NCI-H1048 (cell line): ENCODE results near the gene GPR62.
"Not testable (repeated sequence)": the region's sequence is repeated elsewhere in the genome, so short reads cannot be mapped to it uniquely, and the experiment has no call there.

Experiments used
- DNase-seq: peaks from one replicate; lab custom pipeline; 2025; lab: John Stamatoyannopoulos, UW

Gene GPR62

DNA sequence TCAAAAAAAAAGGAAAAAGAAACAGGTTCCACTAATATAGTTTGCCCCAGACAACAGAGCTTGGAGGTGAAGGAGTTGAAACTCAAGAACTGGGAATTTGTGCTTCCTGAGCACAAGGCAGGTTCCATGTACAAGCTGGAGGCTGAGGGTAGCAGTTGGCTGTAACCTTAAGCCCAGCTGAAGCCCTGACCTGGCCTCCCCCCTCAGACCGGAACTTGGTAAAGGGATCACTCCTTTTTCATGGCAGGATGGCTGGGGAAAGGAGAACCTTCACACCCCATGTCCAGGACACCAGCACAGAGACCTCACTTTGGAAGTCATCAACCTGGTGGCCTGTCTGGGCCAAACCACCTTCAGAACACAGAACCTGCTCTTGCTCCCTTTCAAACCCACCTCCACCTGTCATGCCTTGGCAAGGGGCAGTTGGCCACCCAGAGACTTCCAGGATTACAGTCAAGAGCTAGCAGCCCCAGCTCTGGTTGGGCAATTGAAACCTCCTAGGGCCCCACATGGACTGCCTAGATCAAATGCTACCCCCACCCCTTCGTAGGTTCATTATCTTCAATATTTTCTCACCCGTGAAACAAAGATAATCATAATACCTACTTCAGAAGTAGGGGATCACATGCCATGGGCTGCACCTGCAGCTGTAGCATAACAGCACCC lies 37.0 kb downstream of the GPR62 start:
- DNase-seq: no peak

DNA sequence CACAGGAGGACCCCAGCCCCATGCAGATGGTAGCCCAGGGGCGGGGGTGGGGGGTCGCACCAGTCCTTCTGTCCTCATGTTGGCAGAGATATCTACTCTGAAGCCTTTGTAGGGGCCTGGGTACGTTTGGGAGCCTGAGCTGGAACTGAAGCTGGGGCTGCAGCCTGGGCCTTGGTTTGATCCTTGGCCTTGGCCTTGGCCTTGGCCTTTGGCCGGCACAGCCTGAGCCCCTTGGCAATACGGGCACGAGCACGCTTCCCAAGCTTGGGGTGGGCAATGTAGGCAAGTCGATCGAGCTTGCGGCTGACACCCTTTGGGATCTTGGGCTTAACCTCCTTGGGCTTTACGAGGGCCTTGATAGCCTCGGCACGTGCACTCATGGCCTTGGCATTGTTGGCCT lies 38.5 kb downstream of the GPR62 start:
- DNase-seq: not testable (repeated sequence)

DNA sequence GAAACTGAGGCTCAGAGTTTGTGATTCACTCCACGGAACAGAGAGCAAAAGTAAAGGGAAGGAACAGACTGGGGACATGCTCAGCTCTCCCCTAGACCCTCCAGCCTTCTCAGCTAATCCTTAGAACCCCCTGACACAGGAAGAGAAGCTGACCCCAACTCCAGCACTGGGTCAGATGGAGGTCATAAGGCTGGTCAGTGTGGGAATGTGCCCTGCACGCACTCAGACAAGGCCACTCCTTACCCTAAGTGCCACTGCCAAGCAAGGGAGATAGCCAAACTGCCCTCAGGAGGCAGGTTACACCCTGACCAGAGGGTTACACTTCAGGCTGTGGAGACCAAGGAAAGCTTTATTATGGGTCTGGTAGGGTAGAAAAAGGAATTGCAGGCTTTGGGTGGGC lies 39.3 kb downstream of the GPR62 start:
- no peak for DNase-seq

DNA sequence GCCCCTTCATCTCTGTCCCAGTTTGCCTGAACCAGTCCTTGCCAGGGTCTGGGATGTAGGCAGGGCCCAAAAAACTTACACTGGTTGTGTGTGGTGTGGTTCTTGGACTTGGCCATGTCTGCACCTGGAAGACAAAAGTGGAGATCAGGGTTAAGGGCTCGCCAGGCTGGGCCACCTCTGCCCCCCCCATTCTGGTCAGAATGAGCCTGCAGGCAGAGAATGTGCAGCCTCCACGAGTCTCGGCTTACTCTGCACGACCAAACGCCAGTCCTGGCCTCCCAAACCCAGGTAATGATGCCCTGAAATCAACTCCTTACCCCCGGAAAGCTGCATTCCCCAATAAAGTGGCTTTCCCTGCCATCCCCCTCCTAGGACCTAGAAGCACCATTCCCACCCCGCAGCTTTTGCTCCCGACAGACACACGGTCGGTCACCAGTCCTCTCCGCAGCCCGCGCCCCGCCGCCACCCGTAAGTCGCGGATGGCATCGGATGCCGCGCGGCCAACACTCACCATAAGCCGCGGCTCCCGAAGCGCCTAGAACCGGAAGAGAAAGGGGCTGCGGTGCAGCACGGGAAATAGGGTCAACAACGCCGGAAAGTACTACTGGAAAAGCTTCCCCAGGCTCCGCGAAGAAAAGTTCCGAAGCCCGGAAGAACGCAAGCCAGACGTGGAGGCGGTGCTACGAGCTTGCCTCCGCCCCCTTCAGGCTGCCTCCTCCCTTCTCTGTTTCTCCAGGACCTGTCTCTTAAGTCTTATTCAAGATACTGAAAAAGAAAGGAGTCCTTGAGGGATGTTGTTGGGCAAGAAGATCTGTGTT lies 40.4 kb downstream of the GPR62 start, which contains the start of gene RPL29:
RPL29 (minus strand) TSS at position 550 of the 818 bp plus-strand sequence; CDS start at position 116, 434 bp downstream.
- DNase-seq: peak; percentile 87

DNA sequence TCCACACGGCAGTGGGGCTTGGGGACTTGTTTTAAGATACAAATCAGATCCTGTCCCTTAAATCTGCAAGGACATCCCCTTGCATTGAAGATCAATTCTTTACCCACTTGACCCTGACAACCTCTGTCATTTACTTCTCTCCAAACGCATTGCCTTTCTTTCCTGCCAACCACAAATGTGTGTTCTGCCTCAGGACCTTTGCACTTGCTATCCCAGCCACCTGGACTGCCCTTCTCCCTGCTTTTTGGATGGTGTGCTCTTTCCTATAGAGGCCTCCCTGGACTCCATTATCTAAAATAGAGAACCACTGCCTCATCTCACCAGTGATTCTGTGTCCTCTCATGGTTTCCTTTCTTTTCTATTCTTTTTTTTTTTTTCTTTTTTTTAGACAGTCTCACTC lies 42.0 kb downstream of the GPR62 start:
- no peak for DNase-seq

DNA sequence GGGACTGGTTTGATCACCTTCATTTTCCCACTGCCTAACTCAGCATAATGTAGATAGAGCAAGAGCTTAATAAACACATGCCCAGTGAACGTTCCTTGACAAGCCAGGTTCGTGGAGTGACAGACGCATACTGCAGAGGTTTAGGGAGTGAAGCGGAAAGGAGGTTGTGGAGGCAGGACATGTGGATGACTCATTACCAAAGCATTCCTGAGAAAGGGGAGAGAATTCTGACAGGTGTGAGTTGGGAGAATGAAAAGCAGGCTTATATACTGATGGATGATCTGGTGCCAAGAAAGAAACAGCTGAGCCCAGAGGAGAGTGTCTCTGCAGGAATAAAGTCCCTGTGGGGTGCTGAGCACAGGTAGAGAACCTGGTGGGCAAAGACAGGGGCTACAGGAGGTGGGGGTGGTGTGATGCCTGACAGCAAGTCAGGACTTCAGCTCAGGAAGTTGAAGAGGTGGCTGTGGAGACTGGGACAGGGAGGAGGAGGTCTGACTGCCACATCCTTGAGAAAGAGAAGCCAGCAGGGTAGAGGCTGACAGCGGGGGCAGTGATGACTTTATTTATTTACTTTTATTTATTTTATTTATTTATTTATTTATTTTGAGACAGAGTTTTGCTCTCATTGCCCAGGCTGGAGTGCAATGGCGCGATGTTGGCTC lies 42.9 kb downstream of the GPR62 start:
- no peak for DNase-seq

DNA sequence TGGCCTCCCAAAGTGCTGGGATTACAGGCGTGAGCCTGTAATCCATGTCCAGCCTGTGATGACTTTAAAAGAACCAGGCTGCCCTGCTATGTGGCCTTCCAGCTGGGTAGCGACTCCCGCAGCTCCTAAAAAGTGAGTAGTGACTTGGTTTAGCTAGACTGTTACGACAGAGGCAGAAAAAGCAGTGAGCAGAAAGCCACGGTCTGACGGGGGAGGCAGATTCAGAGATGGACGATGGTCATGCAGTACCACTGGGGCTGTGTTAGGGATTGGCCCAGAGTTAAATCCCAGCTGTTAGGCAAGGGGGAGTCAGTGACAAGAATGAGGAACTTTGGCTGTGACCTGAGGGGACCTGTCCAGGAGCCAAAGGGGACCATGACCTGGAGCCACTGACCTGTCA lies 43.6 kb downstream of the GPR62 start:
- DNase-seq: no peak

DNA sequence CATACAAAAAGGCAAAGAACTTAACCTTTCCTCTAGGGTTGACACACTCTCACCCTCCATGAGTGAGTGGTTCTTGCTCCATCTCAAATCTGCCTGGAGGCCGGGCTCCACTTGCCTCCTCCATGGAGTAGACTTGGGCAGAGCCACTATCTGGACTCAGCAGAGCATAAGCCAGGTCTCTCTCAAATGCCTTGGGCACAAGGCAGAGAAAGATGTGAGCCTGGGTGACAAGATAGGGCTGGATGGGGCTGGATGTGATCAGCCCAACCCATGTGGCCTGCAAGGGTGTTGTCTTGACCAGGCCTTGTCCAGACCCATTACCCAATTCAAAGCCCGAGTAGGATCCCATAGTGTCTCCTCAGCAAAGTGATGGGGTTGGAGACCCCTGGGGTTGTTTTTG lies 44.7 kb downstream of the GPR62 start:
- DNase-seq: no peak

DNA sequence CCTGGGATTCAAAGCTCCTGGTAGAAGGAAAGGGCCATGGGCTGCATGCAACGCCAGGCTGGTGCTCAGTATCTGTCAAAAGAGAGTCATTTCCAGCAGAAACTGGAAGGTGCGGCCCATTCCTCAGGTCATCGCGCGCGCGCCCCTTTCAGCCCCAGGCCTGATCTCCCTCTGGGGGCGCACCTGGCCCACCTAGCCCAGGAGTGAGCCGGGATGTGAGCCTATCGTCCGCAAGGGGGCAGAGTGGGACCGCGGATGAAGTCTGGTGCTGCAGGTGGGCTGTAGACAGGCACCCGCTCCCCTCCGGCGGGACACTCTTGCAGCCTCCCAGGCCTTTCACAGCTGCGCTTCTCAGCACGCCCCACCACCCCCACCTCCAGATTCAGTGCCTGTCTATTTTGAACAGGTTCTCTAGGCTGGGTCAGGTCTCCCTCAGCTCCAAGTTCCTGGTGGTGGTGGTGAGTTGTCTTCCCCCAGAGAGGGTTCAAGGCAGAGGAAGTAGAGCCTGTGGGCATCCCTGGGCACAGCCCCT lies 46.3 kb downstream of the GPR62 start:
- DNase-seq: peak; percentile 42

DNA sequence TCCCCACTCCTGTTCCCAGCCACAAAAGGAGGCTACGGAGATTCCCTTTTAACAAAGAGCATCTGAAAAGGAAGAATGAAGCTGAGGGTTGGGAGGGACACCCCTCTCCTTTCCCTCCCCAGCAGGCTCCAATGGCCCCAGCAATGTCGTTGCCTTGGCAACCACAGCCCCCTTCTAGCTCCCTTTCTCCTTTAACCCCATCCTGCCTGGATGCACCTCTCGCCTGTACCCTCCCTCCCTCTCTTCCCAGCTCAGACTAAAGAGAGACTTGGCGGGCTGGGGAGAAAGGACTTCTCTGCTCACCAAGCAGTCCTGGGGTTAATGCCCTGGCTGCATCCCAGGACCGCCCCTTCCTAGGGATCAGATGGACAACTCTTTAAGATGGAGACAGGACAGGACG lies 47.6 kb downstream of the GPR62 start:
- no peak for DNase-seq

DNA sequence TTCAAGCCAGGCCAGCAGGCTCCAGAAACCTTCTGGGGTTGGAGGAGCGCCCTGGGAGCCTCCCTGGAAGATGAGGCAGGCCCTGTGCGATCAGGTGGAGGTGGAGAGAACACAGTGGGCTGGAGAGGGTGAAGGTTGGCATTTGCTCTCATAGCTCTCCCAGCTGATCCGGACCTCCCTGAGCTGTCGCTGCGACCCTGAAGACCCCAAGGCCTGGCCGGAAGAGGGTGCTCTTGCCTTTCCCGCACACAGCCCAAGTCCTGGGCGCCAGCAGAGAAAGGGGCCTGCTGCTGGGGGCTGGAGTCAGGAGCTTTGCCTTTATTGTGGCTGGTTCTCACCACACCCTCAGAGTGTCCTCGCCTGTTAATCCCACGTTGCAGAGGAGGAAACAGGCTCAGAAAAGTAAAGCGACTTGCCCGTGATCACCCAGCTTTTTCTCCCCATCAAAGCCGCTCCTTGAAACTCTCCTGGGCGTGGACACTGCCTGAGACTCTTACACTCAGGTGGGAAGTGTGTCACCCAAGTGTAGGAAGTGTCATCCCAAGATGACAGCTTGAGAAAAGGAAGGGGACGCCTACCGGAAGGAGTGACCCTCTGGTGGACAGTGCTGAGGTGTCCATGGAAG lies 49.1 kb downstream of the GPR62 start:
- DNase-seq: no peak

DNA sequence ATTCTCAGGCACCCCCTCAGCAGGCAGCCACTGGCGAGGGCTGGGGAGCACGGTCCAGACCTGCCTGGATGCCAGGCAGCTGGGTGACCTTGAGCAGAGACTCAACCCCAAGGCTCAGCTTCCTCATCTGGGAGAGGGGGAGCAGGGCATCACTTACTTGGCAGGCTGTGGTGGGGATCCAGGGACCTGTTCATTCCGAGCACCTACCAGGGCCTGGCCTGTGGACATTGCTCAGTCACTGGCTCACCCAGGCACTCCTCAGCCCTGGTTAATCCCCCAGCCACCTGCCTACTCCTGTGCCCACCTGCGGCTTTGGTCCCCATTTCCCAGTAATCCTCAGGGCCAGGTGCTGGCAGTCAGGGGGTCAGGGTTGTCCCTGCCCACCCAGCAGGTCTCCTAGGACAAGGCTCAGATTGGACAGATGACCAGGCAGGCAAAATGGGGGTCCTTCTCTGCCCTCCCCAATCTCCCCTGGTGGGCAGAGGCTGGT lies 49.8 kb downstream of the GPR62 start:
- DNase-seq: no peak

DNA sequence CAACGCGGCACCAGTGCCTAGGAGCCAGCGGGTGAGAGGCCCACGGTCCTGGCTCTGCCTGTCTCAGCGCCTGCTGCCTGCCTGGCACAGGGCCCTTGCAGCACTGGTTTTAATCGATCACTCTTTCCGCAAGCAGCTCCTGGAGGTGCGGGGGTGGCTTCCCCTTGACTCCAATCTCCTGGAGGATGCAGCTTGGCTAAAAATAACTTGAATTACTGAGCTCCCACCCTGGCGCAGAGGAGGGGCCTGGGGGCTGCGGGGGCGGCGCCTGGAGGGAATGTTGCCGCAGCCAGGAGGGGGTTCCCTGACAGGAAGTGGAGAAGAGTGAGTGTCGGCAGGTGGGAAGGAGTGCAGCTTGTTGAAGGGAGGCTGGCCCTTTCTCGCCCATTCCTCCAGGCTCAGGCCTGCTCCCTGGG lies 50.4 kb downstream of the GPR62 start:
- DNase-seq: no peak

DNA sequence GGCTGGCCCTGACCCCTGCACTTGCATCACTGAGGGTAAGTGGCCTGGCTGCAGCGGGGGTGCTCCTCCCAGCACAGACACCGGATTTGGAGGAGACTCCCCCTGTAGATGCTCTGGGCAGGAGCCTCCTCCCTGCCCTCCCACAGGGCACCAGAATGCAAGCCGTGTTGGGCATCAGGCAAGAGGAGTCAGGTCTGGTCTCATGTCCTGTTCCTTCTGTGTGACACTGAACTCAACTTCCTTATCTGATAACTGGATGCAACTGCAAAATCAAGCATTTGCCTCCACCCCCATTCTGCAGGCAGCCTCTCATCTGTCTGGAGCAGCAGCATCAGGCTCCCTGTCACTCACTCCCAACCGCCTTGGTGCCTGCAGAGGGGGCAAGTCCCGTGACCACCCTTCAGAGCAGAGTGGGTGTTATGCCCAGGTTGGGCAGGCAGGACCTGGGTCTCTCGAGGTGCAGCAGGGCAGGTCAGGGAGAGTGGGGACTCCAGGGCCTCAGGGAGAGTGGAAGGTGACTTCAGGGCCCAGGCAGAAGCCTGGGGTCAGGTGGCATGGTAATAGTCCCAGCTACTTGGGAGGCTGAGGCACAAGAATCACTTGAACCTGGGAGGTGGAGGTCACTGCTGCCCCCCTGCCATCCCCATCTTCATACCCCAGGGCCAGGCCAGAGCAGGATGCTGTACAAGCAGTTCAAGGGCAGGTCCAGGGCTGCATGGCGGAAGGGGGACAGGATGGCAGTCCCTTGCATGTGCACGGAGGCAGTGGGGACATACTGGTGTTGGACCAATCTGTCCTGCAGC lies 51.0 kb downstream of the GPR62 start:
- DNase-seq: no peak

DNA sequence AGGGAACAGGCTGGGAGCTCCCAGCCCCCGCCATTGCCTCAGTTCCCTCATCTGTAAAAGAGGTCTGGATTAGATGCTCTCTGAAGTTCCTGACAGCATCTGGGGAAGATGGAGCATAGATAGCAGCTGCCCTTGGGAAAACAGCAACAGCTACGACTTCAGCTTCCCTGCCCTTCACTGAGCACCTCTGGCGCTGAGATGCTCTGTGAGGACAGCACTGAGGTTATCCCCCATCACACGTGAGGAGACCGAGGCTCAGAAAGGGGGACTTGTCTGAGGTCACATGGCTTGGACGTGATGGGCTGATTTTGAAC lies 51.6 kb downstream of the GPR62 start:
- DNase-seq: no peak
